Activated B cell treated with CpG ODN at 0.5 μM for 24 hours (primary cell): Measurements from ENCODE around the gene KCNJ10. TPM values are rescaled to one million over a fixed set of nuclear protein-coding genes. Genes with fewer than 3 reads are reported as not detected.

Experiments
- ATAC-seq: fragments of 200-7000 bp; cut with Tn5 transposase; one replicate; pipeline ENCODE4 v1.10.0; 2021; ENCODE audit warnings: low read depth, mild to moderate bottlenecking, moderate library complexity
- CTCF ChIA-PET: fragments of 350-600 bp; sonication (Branson Sonifier 250); formaldehyde crosslinking; loops from one replicate; lab custom pipeline; 2021; ENCODE audit warnings: antibody characterized with exemption; lab: Charles Lee
- POLR2A ChIA-PET: fragments of 350-600 bp; sonication (Branson Sonifier 250); formaldehyde crosslinking; loops from one replicate; lab custom pipeline; 2021; ENCODE audit warnings: antibody characterized with exemption; lab: Charles Lee
- DNase-seq: peaks from one replicate; pipeline ENCODE4 v3.0.0; 2022
- H3K27ac Mint-ChIP-seq: one replicate; pipeline ENCODE4 v1.8.0; 2020; ENCODE audit warnings: mixed read lengths
- H3K27me3 Mint-ChIP-seq: one replicate; pipeline ENCODE4 v1.8.0; 2021; ENCODE audit warnings: mixed read lengths
- H3K36me3 Mint-ChIP-seq: one replicate; pipeline ENCODE4 v1.8.0; 2021; ENCODE audit warnings: low read depth, mixed read lengths
- H3K4me1 Mint-ChIP-seq: one replicate; pipeline ENCODE4 v1.8.0; 2021; ENCODE audit warnings: mixed read lengths
- H3K4me3 Mint-ChIP-seq: one replicate; pipeline ENCODE4 v1.8.0; 2020; ENCODE audit warnings: mild to moderate bottlenecking, mixed read lengths
- H3K9me3 Mint-ChIP-seq: one replicate; pipeline ENCODE4 v1.8.0; 2020; ENCODE audit warnings: mixed read lengths
- CTCF ChIP-seq: fragments of 200-600 bp; IDR thresholded peaks from one replicate; pipeline ENCODE4 v1.8.0; 2022; ENCODE audit warnings: antibody characterized with exemption, mild to moderate bottlenecking
- intact Hi-C: fragments of 100-400 bp; cut with micrococcal nuclease; formaldehyde crosslinking; loops from one replicate; pipeline ENCODE4 v1.15.1; 2024
- total RNA-seq: library from RNA; stranded (reverse); gene quantifications from 2 replicates; pipeline ENCODE4 v1.2.3, GENCODE V29; 2022

The KCNJ10 gene
- total RNA-seq, 1 donor from 2014 or later = not detected

DNA sequence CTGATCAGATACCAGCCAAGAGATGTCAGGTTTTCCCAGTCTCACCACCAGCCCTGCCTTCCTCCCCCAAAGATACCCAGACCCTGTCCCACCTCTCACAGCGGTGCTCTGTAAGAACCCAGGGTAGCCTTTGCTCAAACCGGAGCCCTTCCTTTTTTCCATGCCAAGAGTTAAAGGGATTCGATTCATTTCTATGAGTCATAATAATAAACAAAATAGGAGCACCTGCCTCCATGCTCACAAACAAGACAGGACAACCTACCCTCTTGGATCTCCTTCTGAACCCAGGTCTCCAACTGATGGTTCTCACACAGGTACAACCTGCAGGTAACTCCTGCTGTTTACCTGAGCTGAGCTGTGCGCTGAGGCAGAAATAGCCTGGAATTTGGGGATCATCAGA lies 39.7 kb upstream of the KCNJ10 start:
- peaks cover 11% of the 10 kb centered on the region for H3K27me3 Mint-ChIP-seq
- H3K4me1 Mint-ChIP-seq = peaks cover 5% of the 10 kb centered on the region
- H3K27ac Mint-ChIP-seq = no peak overlapping the region
- DNase-seq (no peak), ATAC-seq (no peak)
- H3K4me3 Mint-ChIP-seq = no peak overlapping the region
- ChIA-PET CTCF (interaction anchor here (0.6 to 2.1 kb wide), 5 partner anchors 142 to 728 kb away, joined by 4 to 6 read pairs (median 5); no protein-coding TSS in a partner anchor), POLR2A (no interaction called here)
- H3K36me3 Mint-ChIP-seq = no peaks in the 10 kb centered on the region
- no peaks in the 10 kb centered on the region for H3K9me3 Mint-ChIP-seq
- intact Hi-C loops = loop anchor here (2.0 kb wide), 1 partner anchor 267 kb away; no protein-coding TSS in a partner anchor
- no peak for TF ChIP-seq CTCF

- peaks cover 11% of the 10 kb centered on the region for H3K27me3 Mint-ChIP-seq
- H3K4me1 Mint-ChIP-seq = peaks cover 5% of the 10 kb centered on the region
- TF ChIP-seq CTCF = no peak
- ChIA-PET CTCF (interaction anchor here (0.6 to 2.1 kb wide), 5 partner anchors 143 to 729 kb away, joined by 4 to 6 read pairs (median 5); no protein-coding TSS in a partner anchor), POLR2A (interaction anchor here (0.7 kb wide), 1 partner anchor 89 kb away, joined by 6 read pairs; no protein-coding TSS in a partner anchor)
- no peak overlapping the region for H3K27ac Mint-ChIP-seq
- H3K4me3 Mint-ChIP-seq = no peak overlapping the region
- no peaks in the 10 kb centered on the region for H3K9me3 Mint-ChIP-seq
- intact Hi-C loops = loop anchor here (2.0 kb wide), 1 partner anchor 268 kb away; no protein-coding TSS in a partner anchor
- no peaks in the 10 kb centered on the region for H3K36me3 Mint-ChIP-seq
- peak; percentile 61 for ATAC-seq
- no peak for DNase-seq
Measured at GRCh38 chr1:160108888-160109662, 39.1 kb upstream of the KCNJ10 start.

DNA sequence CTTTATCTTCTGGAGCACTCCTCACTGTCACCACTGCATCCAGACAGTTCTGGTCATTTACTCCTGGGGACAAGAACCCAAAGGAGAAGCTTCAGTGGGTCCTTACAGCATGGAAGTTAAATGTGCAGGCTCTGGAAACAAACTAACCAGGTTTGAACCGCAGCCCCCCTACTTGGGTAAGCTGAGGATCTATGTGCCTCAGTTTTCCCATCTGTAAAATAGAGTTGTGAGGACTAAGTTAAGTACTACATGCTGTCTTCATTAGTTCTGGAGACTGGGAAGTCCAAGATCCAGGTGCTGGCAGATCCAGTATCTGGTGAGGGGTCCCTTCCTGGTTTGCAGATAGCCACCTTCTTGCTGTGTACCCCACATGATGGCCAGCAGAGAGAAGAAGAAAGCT lies 37.6 kb upstream of the KCNJ10 start:
- DNase-seq (no peak), ATAC-seq (no peak)
- Mint-ChIP-seq H3K4me3 (no peak overlapping the region), H3K36me3 (no peaks in the 10 kb centered on the region), H3K27me3 (peaks cover 11% of the 10 kb centered on the region), H3K9me3 (no peaks in the 10 kb centered on the region), H3K27ac (no peak overlapping the region), H3K4me1 (peaks cover 5% of the 10 kb centered on the region)
- TF ChIP-seq CTCF = no peak
- ChIA-PET CTCF (interaction anchor here (1.0 to 2.1 kb wide), 4 partner anchors 26 to 269 kb away, joined by 3 to 4 read pairs (median 4); partner anchors contain the start of gene KCNJ9), POLR2A (no interaction called here)
- intact Hi-C loops = no loop called here

- POLR2A ChIA-PET = no interaction called here
- DNase-seq (no peak), ATAC-seq (no peak)
- Mint-ChIP-seq H3K4me3 (no peak overlapping the region), H3K36me3 (no peaks in the 10 kb centered on the region), H3K9me3 (no peaks in the 10 kb centered on the region), H3K4me1 (peaks cover 16% of the 10 kb centered on the region), H3K27me3 (peaks cover 5% of the 10 kb centered on the region), H3K27ac (no peak overlapping the region)
- CTCF ChIA-PET = interaction anchor here (0.6 to 7.0 kb wide), 6 partner anchors 20 to 1235 kb away, joined by 3 to 99 read pairs (median 10); no protein-coding TSS in a partner anchor
- intact Hi-C loops = no loop called here
- no peak for TF ChIP-seq CTCF
Measured at GRCh38 chr1:160105155-160105554, 35.2 kb upstream of the KCNJ10 start.

DNA sequence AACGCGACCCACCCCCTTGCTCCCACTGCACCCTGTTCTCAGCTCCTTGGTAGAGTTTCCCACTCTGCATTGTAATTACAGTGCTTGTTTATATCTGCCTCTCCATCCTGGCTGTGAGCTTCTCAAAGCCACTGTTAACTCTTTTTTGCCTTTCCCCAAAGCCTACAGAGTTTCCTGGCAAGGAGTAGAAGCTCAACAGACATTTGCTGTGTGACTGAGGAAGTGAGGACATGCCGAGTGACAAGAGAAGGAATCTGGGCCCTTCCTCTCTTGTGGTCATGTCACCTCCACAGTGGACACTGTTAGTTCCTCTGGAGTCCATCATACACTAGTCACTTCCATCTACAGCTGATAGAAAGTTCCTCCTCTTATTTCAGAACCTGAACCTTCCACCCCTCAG lies 34.5 kb upstream of the KCNJ10 start:
- intact Hi-C loops = no loop called here
- ATAC-seq = no peak

More for the DNA sequence above, 34.5 kb upstream of the KCNJ10 start:
- peaks cover 19% of the 10 kb centered on the region for H3K4me1 Mint-ChIP-seq
- H3K27ac Mint-ChIP-seq = no peak overlapping the region
- no peaks in the 10 kb centered on the region for H3K9me3 Mint-ChIP-seq
- CTCF ChIA-PET = interaction anchor here (1.3 to 7.0 kb wide), 4 partner anchors 19 to 272 kb away, joined by 10 to 99 read pairs (median 36); no protein-coding TSS in a partner anchor
- POLR2A ChIA-PET = no interaction called here
- no peaks in the 10 kb centered on the region for H3K36me3 Mint-ChIP-seq
- no peak for DNase-seq
- H3K4me3 Mint-ChIP-seq = no peak overlapping the region
- H3K27me3 Mint-ChIP-seq = peaks cover 5% of the 10 kb centered on the region
- no peak for TF ChIP-seq CTCF
